Measurements from ENCODE around the gene GSS.

GSS gene

DNA sequence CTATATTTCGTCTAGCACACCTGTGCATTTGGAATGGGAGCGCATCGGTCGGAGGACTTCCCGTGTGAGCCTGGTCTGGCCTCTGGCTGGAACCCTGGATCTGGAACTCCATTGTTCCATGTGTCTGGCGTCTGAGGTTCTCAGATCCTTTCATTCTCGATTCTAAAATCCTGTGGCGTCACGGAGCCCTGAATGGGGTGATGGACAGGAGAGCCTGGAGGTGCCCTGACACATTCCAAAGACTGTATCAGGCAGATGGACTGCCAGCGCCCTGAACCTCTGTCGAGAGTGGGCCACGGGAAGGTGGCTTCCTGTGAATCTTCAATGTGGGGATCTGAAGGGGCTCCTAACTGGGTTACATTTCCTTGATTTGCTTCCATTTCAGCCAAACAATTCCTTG, 20.7 kb upstream of the GSS start:
- no peak for DNase-seq

DNA sequence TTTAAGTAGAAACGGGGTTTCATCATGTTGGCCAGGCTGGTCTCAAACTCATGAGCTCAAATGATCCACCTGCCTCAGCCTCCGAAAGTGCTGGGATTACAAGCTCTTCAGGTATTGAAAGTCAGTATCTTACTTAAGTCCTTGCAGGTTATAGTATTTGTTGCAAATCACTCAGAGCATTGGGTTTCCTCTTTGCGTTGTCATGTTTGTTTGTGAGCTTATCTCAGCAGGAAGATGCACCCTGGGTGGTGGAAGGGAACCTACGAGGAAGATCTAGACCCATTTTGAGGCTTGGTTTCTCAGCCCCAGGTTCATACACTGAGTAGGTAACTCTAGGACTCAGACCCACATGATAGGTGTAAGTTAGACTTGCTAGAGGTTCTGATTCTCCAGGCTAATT, 18.6 kb upstream of the GSS start:
- DNase-seq: peak; percentile 21

DNA sequence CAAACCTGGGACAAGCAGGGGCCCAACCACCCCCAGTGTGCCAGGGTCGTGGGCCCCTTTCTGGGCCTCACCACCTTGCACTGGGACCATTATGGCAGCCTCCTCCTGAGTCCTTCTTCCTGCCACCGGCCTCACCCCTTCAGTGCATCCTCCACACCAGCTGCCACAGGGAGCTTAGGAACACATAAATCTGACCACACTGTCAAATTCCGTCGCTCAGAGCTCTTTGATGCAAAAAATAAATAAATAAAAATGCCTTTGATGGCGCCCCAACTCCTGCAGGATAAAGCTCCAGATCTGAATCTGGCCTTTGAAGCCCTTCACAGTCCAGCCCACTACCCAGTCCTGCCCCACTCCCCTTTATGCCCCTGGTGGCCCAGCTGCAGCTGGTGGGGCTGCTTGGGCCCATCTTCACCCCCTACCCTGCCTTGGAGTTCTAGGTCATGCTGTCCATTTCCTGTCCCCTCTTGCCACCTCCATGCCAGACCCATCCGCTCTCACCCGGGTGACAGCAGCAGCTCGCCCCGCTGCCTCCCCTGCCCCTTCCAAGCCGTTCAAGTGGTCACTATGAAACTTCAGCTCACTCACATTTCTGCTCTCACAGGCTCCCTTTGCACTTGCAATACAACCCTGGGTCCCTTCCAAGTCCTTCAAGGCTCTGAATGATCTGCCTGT, 16.1 kb upstream of the GSS start:
- DNase-seq: no peak

GRCh38 chr20:34970846-34971560, 15.4 kb upstream of the GSS start:
- no peak for DNase-seq

DNA sequence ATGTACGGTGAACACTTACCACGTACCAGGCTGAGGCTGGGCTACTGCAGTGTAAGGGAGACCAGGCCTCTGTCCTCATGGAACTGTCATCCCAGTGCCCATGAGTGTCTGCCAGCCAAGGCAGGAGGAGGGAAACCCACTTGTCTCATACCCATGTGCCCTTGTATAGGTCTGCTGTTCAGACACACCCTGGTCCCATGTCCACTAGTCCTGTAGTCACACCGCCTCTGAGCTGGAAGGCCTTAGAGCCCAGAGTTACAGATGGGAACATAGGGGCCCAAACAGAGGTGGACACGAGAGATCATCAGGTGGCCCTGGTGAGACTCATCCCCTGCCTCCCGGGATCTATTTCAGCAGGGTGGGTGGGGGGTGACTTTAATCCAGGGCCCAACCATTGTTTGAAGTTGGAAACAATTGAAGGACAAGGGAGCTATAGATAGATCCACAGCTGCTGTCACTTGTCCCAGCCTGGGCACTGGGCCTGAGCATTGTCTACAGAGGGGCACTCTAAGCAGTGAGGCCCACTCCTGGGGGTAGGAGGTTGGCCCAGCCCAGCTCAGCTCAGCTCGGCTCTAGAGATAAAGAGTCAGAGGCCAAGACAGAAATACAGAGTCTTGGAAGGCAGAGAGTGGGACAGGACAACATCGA, 14.7 kb upstream of the GSS start:
- no peak for DNase-seq

DNA sequence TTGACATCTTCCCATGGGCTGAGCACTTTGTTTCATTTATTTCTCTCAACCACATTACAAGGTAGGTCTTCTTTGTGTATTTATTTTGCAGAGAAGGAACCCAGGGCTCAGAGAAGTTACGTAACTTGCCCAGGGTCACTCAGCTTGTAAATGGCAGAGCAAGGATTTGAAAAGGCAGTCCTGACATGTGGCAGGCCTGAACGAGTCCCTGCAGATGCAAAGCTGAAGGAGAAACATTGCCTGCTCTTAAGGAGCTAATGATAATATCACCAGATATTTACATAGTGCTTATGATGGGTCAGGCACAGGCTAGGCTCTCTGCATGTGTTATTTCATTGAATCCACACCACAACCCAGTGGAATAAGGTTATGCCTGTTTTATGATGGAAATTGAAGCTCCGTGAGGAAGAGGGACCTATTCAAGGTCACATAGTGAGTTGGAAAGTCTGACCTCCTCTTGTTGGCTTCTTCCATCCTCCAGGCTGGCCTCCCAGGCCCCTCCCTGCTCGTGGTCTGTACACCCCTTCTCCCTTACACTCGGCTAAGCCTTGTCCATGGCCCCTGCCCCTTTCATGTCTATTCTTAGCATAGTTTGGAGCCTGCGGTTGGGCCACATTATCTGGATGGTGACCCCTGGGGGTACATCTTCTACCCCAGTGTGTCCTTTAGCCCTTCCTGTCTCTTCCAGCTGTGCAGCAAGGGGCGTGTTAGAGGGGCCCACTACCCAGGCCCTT, 12.6 kb upstream of the GSS start:
- DNase-seq: no peak

GRCh38 chr20:34967421-34967820, 11.8 kb upstream of the GSS start:
- DNase-seq: no peak

GRCh38 chr20:34965051-34965450, 9.4 kb upstream of the GSS start:
- DNase-seq: no peak

DNA sequence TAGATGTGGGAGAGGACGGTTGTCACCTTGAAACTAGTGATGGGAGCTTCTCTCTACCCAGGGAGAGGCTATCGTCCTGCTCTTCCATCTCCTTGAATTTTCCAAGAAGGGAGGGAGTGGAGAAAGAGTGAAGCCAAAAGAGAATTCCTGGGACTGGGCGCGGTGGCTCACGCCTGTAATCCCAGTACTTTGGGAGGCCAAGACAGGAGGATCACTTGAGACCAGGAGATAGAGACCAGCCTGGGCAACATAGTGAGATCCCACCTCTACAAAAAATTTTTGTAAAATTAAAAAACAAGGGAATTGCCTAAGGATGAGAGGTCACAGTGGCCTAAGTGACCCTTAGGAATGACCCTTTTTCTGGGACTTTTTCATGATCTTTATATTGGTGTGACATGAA, 8.9 kb upstream of the GSS start:
- DNase-seq: no peak

GRCh38 chr20:34956751-34957472, 1.3 kb upstream of the GSS start:
- no peak for DNase-seq

DNA sequence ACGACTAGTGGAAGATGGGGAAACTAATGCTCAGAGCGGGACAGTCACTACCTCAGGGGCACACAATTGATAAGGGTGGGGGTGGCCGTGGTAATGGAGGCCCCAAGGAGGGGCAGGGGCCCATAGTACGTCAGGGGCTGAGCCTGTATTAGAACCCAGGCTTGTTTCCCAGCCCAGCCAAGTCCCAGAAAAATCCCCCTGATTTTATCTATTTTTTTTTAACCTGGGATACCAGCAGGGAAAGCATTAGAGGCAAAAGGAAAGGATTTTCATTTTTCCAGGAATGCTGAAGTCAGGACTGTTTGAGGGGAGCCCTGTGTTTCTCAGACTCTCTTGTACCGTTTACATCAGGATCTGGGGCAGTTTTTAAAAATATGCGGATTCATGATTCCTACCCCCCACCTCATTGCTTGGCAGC, 444 bp upstream of the GSS start:
- DNase-seq: no peak

DNA sequence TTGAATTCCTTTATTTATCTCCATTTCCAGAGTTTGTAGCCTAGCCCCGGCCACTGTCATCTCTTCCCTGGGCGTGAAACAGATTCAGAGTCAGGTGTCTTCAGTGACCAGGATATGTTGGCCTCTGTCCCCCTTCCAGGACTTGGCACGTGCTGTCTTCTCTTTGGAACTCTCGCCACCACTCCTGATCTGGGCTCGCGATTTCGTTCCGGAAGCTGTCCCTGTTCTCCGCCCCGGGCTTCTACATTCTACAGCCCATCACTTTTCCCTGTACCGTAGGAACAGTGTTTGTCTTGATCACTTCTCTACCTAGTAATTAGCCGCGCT, 739 bp downstream of the GSS start:
- peak; percentile 86 for DNase-seq

GRCh38 chr20:34953960-34954359, 1.6 kb downstream of the GSS start:
- DNase-seq: no peak

- no peak for DNase-seq
Measured at GRCh38 chr20:34952671-34953070, 2.9 kb downstream of the GSS start.

GRCh38 chr20:34951652-34952051, 4.0 kb downstream of the GSS start:
- DNase-seq: no peak

GRCh38 chr20:34951252-34951651, 4.4 kb downstream of the GSS start:
- DNase-seq: no peak

- DNase-seq: no peak
Measured at GRCh38 chr20:34949120-34949519, 6.5 kb downstream of the GSS start.

GRCh38 chr20:34948030-34948429, 7.6 kb downstream of the GSS start:
- DNase-seq: no peak

- DNase-seq: no peak
Measured at GRCh38 chr20:34947336-34947735, 8.3 kb downstream of the GSS start.

- DNase-seq: no peak
Measured at GRCh38 chr20:34946661-34947060, 8.9 kb downstream of the GSS start.

DNA sequence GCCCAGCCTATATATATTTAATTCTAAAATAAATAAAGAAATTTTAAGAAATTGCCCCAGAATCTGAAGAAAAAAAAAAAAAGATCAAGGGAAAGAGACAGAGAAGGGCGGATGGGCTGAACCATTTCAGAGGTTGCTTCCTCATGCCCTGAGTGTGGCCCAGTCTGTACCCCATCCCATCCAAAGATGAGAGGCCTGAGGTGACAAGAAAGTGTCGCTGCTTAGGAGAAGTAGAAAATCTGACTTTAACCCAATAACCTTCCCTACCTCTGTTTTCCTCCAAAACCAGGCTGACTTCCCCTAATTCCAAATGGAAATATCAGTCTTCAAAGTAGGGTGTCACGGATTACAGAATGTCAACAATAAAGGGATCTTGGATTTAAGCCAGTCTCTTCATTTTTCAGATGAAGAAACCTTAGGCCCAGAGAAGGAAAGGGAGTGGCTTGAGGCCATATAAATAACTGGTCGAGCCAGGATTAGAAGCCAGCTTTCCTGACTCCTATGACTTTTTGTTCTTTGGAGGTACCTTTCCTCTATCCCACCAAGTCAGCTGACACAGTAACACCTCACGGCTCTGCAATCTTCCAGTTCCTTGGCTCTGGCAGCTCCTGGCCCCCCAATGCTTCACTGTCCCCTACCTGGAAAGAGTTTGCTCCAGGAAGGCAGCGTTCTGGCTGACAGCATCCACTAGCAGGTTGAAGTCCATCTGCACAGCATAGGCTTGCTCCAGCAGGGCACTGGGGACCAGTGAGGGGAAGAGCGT, 10.1 kb downstream of the GSS start:
- no peak for DNase-seq

Measured in OCI-M1 (cell line).